GM03348 (cell line): ENCODE measurements around the gene NOSIP.
A peak's percentile ranks its signal among the peaks of the same experiment; 100 is the strongest.
"Not testable (repeated sequence)": the region's sequence is repeated elsewhere in the genome, so short reads cannot be mapped to it uniquely, and the experiment has no call there.

Experiments used
- DNase-seq: peaks from one replicate; pipeline ENCODE4 v3.0.0; 2012; ENCODE audit warnings: low spot score

Gene NOSIP

GRCh38 chr19:49580264-49581006 is at the start of gene NOSIP:
Gene NOSIP (minus strand): TSS chr19:49580556. CDS start chr19:49560691, 19,865 bp downstream.
- DNase-seq, result peak; percentile 94

GRCh38 chr19:49629659-49630058 is 49.3 kb upstream of the NOSIP start:
- DNase-seq, result no peak

- no peak for DNase-seq
Measured at GRCh38 chr19:49626226-49626625, 45.9 kb upstream of the NOSIP start.

GRCh38 chr19:49624967-49625910 is 44.9 kb upstream of the NOSIP start:
- no peak for DNase-seq

- not testable (repeated sequence) for DNase-seq
Measured at GRCh38 chr19:49617860-49618259, 37.5 kb upstream of the NOSIP start.

- no peak for DNase-seq
Measured at GRCh38 chr19:49616945-49617344, 36.6 kb upstream of the NOSIP start.

- DNase-seq, result no peak
Measured at GRCh38 chr19:49616532-49616931, 36.2 kb upstream of the NOSIP start.

- no peak for DNase-seq
Measured at GRCh38 chr19:49615861-49616260, 35.5 kb upstream of the NOSIP start.

GRCh38 chr19:49614096-49614833 is 33.9 kb upstream of the NOSIP start:
- peak; percentile 76 for DNase-seq

GRCh38 chr19:49613374-49613773 is 33.0 kb upstream of the NOSIP start:
- DNase-seq, result no peak

- no peak for DNase-seq
Measured at GRCh38 chr19:49609499-49610092, 29.2 kb upstream of the NOSIP start.

- DNase-seq, result no peak
Measured at GRCh38 chr19:49605605-49606004, 25.2 kb upstream of the NOSIP start.

GRCh38 chr19:49602806-49603205 is 22.4 kb upstream of the NOSIP start:
- DNase-seq, result no peak

- no peak for DNase-seq
Measured at GRCh38 chr19:49601482-49602038, 21.2 kb upstream of the NOSIP start.

GRCh38 chr19:49599378-49600295 is 19.3 kb upstream of the NOSIP start:
- no peak for DNase-seq

GRCh38 chr19:49597703-49597974 is 17.3 kb upstream of the NOSIP start:
- DNase-seq, result no peak

GRCh38 chr19:49596954-49597702 is 16.8 kb upstream of the NOSIP start:
- no peak for DNase-seq

- DNase-seq, result no peak
Measured at GRCh38 chr19:49596407-49596806, 16.1 kb upstream of the NOSIP start.

- DNase-seq, result no peak
Measured at GRCh38 chr19:49595819-49596404, 15.6 kb upstream of the NOSIP start.
